Right cardiac atrium (tissue), 5 donors: ENCODE data around the gene ZC3HAV1. TPM values are rescaled to one million over a fixed set of nuclear protein-coding genes. Genes with fewer than 3 reads are reported as not detected.
"Not testable (repeated sequence)": the region's sequence is repeated elsewhere in the genome, so short reads cannot be mapped to it uniquely, and the experiment has no call there.

Source experiments
- ATAC-seq, 2 donors: fragments of 200-7000 bp; cut with Tn5 transposase; one replicate each; pipeline versions ENCODE4 v1.8.0 to v1.9.1; 2020; ENCODE audit warnings: moderate library complexity in 2 of 2, mild to moderate bottlenecking in 1 of 2
- DNase-seq, 3 donors: peaks; one replicate each; pipeline ENCODE4 v3.0.0-alpha.2; 2020
- H3K27ac ChIP-seq: one replicate; pipeline ENCODE4 v1.5.1; 2013; ENCODE audit warnings: mild to moderate bottlenecking, low read length, control low read depth, moderate library complexity
- H3K27me3 ChIP-seq: one replicate; pipeline ENCODE4 v1.6.1; 2013; ENCODE audit not compliant: control insufficient read depth, insufficient read depth
- H3K4me1 ChIP-seq: one replicate; pipeline ENCODE4 v1.6.1; 2013; ENCODE audit warnings: low read length; ENCODE audit not compliant: control insufficient read depth, insufficient read depth
- H3K4me3 ChIP-seq: one replicate; pipeline ENCODE4 v1.5.1; 2013; ENCODE audit warnings: low read length, control low read depth
- H3K9me3 ChIP-seq: one replicate; pipeline ENCODE4 v1.6.1; 2013; ENCODE audit warnings: low read length; ENCODE audit not compliant: control insufficient read depth
- WGBS: extraction: QIAGEN DNeasy Blood & Tissue Kit; methylation state at CpG from one replicate; pipeline ENCODE4 v1.1.7; 2013; 5-methylcytosine and 5-hydroxymethylcytosine counted together
- intact Hi-C, 4 donors: fragments of 100-400 bp; cut with DNase I; formaldehyde crosslinking; loops; one replicate each; pipeline versions ENCODE4 v1.11.0 to v1.14.0; 2022 to 2023
- polyA plus RNA-seq: library from polyadenylated mRNA; stranded (reverse); fragments of 200-250 nt; gene quantifications from one replicate; pipeline ENCODE4 v1.2.3, GENCODE V29; 2013
- total RNA-seq, 4 donors: library from RNA; stranded (reverse); fragmentation: NEBNext Ultra II Directional; extraction: Animal tissue kit (Norgen Biotek cat#: 25700); gene quantifications; one replicate each; pipeline ENCODE4 v1.2.1, GENCODE V29; 2021
- donor health status: healthy with polysubstance abuse.
- donor health status: DM: no; HTN: yes; CAD: no.
- donor health status: DM: no; HTN: no; CAD: no.
- donor health status: DM: no; HTN: yes; CAD: no; lungs with severe emphysema.
- donor health status: DM: yes; HTN: yes; CAD: no.

The ZC3HAV1 gene
- total and polyA plus RNA-seq, 5 donors, result 4.1 to 14.1 (median 9.1) TPM

DNA sequence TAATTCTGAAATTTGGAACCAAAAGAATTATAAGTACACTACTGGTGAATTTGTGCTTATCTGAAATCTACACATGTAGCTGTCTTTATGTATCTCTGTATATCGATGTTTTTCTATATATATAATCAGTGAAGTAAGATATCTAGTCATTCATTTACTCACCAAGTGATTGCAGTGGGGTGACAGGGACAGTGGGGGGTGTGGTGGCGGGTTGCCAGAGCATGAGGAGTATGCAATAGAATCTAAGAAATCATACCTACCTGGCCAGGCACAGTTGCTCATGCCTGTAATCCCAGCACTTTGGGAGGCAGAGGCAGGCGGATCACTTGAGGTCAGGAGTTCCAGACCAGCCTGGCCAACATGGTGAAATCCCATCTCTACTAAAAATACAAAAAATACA, 15.5 kb upstream of the ZC3HAV1 start:
- H3K27me3 ChIP-seq, H3K4me1 ChIP-seq, H3K27ac ChIP-seq, intact Hi-C loops, DNase-seq, H3K9me3 ChIP-seq, ATAC-seq, H3K4me3 ChIP-seq: not testable (repeated sequence)
- 73% methylated on average over 3 of the region's 3 CpGs for WGBS

DNA sequence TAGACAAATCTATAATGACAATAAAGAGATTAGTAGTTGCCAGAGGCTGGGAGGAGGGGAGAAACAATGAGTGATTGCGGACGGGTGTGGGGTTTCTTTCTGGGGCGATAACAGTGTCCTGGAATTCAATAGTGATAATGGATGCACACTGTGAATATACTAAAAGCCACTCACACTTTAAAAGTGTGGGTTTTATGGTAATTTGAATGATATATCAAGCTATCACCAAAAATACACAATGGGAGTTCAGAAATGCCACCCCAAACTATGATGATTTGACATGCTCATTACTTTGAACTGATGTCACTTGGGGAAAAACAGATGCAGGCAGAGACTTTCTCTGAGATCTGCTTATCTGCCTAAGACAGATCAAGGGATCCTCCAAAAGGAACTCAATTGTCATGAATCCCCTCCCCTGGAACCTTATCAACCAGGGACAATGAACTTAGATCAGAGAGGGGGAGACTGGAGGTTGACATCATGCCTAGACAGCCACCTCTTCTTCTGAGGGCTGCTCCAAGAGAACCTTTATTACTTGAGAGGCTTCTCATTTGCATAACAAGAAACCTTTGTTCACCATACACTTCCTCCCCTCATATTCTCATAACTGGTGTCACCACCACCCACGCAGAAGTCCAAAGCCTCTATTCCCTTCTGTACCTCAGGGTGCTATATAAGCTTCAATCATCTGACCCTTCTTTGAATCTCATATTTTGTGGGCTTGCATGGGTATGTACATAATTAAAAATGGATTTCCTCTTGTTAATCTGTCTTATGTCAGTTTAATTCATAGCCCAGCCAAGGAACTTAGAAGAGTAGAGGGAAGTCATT, 14.8 kb upstream of the ZC3HAV1 start:
- H3K4me1 ChIP-seq, result no peaks in the 10 kb centered on the region
- WGBS, result 56% methylated on average over 4 of the region's 4 CpGs

DNA sequence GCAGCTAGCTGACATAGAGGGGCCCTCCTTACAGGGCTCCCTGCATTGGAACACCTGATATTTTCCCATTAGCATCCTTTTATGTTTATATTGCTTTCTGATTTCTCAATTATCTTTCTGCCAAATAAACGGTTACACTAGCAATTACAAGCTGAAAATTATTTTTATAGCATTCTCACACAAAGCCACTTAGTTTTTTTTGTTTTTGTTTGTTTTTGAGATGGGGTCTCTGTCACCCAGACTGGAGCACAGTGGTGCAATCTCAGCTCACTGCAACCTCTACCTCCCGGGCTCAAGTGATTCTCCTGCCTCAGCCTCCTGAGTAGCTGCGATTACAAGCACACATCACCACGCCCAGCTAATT, 9.9 kb upstream of the ZC3HAV1 start:
- no peak overlapping the region for H3K27ac ChIP-seq
- intact Hi-C loops, result no loop called here
- no peak for DNase-seq

More for the DNA sequence above, 14.8 kb upstream of the ZC3HAV1 start:
- Histone ChIP-seq H3K9me3 (no peaks in the 10 kb centered on the region), H3K27ac (no peak overlapping the region), H3K4me3 (no peak overlapping the region), H3K27me3 (no peaks in the 10 kb centered on the region)
- DNase-seq (no peak), ATAC-seq (no peak)
- intact Hi-C loops, result no loop called here

GRCh38 chr7:139118805-139119485, 9.4 kb upstream of the ZC3HAV1 start:
- ATAC-seq (peak; percentile 23 to 41), DNase-seq (no peak)
- H3K4me1 ChIP-seq, result no peaks in the 10 kb centered on the region
- intact Hi-C loops, result no loop called here
- H3K27me3 ChIP-seq, result no peaks in the 10 kb centered on the region
- no peak overlapping the region for H3K27ac ChIP-seq
- no peak overlapping the region for H3K4me3 ChIP-seq
- H3K9me3 ChIP-seq, result no peaks in the 10 kb centered on the region
- WGBS, result 57% methylated on average over 7 of the region's 7 CpGs

More for the DNA sequence above, 9.9 kb upstream of the ZC3HAV1 start:
- H3K9me3 ChIP-seq, result no peaks in the 10 kb centered on the region
- H3K4me1 ChIP-seq, result no peaks in the 10 kb centered on the region
- no peak for ATAC-seq
- no peak overlapping the region for H3K4me3 ChIP-seq
- no peaks in the 10 kb centered on the region for H3K27me3 ChIP-seq
- WGBS, result 86% methylated on average over 4 of the region's 4 CpGs

DNA sequence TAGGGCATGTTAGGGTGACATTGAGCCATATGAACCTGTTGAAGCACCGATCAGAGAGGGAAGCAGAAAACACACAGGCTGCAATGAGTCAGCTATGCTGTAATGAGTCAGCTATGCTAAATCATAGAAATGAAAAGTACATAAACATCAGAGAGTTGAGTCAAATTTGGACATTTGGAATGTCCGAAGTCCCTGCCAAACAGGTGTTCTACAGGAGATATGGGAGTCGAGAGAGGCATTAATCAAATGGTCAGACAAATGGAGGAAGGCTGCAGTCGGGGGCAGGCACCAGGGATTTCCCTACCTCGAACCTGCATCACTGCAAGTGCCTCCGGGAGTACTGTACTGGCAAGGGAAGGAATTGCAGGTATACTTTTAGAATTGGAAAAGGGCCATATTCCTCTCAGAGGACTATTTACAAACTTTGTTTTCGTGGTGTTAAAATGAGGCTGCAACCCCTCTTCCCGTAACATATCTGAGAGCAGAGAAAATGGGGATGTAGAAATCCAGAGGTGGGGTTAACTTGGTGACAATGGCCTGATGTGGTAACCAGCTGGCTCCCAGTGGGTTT, 8.8 kb upstream of the ZC3HAV1 start:
- Histone ChIP-seq H3K9me3 (no peaks in the 10 kb centered on the region), H3K27ac (no peak overlapping the region), H3K4me3 (no peak overlapping the region), H3K27me3 (no peaks in the 10 kb centered on the region), H3K4me1 (no peaks in the 10 kb centered on the region)
- 56% methylated on average over 8 of the region's 8 CpGs for WGBS
- intact Hi-C loops, result no loop called here
- ATAC-seq, result peak in 1 of 2 donors; percentile 29
- no peak for DNase-seq

- intact Hi-C loops, result no loop called here
- Histone ChIP-seq H3K27me3 (no peaks in the 10 kb centered on the region), H3K27ac (no peak overlapping the region), H3K9me3 (no peaks in the 10 kb centered on the region), H3K4me1 (no peaks in the 10 kb centered on the region), H3K4me3 (no peak overlapping the region)
- ATAC-seq (no peak), DNase-seq (no peak)
- WGBS, result 82% methylated on average over 5 of the region's 5 CpGs
These were observed 8.2 kb upstream of the ZC3HAV1 start for GRCh38 chr7:139117599-139118233.

DNA sequence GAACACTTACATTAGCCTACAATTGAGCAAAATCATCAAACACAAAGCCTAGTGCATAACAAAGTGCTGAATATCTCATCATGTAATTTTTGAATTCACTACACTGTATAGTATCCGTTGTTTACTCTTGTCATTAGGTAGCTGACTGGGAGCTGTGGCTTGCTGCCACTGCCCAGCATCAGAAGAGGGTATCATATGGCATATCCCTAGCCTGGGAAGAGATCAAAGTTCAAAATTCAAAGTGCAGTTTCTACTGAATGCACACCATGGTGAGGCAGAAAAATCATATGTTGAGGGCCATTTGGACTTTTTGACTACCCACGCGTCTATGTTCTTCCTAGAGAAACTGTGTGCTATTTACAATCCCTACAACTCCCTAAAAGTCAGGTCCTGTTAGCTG, 7.5 kb upstream of the ZC3HAV1 start:
- ATAC-seq (no peak), DNase-seq (no peak)
- Histone ChIP-seq H3K9me3 (no peaks in the 10 kb centered on the region), H3K4me1 (no peaks in the 10 kb centered on the region), H3K4me3 (no peak overlapping the region), H3K27me3 (no peaks in the 10 kb centered on the region), H3K27ac (no peak overlapping the region)
- intact Hi-C loops, result no loop called here
- WGBS, result 92% methylated on average over 3 of the region's 3 CpGs

DNA sequence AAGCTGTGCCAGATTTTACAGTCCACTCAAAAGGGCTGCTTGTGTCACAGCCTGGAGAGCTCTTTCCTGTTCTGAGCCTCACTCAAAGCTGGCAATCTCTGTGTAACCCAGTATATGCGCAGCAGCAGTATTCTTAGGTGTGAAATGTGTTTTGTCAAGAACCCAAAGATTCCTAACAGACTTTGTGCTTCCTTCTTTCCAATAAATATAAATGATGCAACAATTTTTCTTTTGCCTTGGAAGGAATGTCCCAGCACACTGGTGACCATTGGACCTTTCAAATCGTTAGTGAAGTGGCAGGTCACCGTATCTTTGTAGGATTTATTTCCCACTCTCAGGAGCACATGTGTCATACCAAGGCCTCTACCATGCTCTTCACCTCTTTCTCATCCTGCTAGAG, 5.6 kb upstream of the ZC3HAV1 start:
- intact Hi-C loops, result no loop called here
- no peak for ATAC-seq

DNA sequence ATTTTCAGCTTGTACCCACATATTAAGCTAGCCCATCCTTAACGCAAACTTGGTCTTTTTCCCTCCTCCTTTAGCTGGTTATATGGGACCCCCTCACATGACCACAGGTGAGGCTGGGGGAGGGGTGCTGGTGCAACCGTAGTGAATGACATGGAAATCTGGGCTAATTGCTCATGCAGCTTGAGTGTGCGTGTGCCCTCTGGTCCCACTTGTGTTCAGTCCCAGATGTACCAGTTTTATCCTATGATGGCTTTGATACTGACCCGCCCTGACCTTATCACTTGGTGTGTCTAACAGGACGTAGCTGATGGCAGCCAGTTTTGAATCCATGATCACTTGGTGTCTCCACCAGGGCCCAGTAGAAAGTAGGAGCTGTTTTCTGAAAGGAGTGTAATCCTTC, 5.1 kb upstream of the ZC3HAV1 start:
- no peaks in the 10 kb centered on the region for H3K4me1 ChIP-seq
- no peaks in the 10 kb centered on the region for H3K27me3 ChIP-seq
- no peaks in the 10 kb centered on the region for H3K9me3 ChIP-seq
- ATAC-seq, result no peak
- H3K4me3 ChIP-seq, result no peak overlapping the region
- 85% methylated on average over 5 of the region's 5 CpGs for WGBS
- DNase-seq, result no peak
- H3K27ac ChIP-seq, result no peak overlapping the region
- intact Hi-C loops, result no loop called here

More for the DNA sequence above, 5.6 kb upstream of the ZC3HAV1 start:
- Histone ChIP-seq H3K27ac (no peak overlapping the region), H3K9me3 (no peaks in the 10 kb centered on the region), H3K4me1 (no peaks in the 10 kb centered on the region), H3K27me3 (no peaks in the 10 kb centered on the region), H3K4me3 (no peak overlapping the region)
- 92% methylated on average over 3 of the region's 3 CpGs for whole genome bisulfite sequencing
- no peak for DNase-seq

DNA sequence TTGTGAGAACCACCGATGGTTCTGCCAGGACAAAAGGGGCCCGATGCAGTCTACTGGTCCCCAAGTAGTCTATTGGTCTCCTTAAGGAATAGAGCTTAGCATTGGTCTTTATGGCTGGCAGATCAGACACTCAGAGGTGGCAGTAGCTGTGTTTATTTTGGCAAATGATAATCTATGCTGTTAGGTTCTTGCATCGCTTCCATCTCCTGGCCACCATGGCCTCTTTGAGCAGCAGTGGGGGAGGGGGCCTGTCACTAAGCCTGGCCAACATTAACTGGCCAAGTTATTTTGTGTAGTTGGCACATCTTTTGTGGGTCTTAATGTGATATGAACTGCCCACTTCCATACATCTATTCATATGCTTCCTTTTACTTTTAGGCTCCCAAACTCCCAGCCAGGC, 4.5 kb upstream of the ZC3HAV1 start:
- Histone ChIP-seq H3K27me3 (no peaks in the 10 kb centered on the region), H3K9me3 (no peaks in the 10 kb centered on the region), H3K27ac (no peak overlapping the region), H3K4me1 (no peaks in the 10 kb centered on the region), H3K4me3 (no peak overlapping the region)
- 87% methylated on average over 3 of the region's 3 CpGs for WGBS
- intact Hi-C loops, result no loop called here
- DNase-seq (no peak), ATAC-seq (no peak)

GRCh38 chr7:139112741-139113250, 3.3 kb upstream of the ZC3HAV1 start:
- 83% methylated on average over 2 of the region's 2 CpGs for WGBS
- intact Hi-C loops, result no loop called here
- no peak overlapping the region for H3K27ac ChIP-seq

More at GRCh38 chr7:139112741-139113250, 3.3 kb upstream of the ZC3HAV1 start:
- no peak for DNase-seq
- no peak for ATAC-seq
- Histone ChIP-seq H3K9me3 (no peaks in the 10 kb centered on the region), H3K4me3 (no peak overlapping the region), H3K27me3 (no peaks in the 10 kb centered on the region), H3K4me1 (no peaks in the 10 kb centered on the region)
